ENCODE measurements around the gene HERPUD1. TPM values are rescaled to one million over a fixed set of nuclear protein-coding genes. Genes with fewer than 3 reads are reported as not detected.
A peak's percentile ranks its signal among the peaks of the same experiment; 100 is the strongest.
"Not testable (repeated sequence)": the region's sequence is repeated elsewhere in the genome, so short reads cannot be mapped to it uniquely, and the experiment has no call there.

HERPUD1 gene
- total RNA-seq, 1 experiment from 2014 or later = 27.1 TPM

DNA sequence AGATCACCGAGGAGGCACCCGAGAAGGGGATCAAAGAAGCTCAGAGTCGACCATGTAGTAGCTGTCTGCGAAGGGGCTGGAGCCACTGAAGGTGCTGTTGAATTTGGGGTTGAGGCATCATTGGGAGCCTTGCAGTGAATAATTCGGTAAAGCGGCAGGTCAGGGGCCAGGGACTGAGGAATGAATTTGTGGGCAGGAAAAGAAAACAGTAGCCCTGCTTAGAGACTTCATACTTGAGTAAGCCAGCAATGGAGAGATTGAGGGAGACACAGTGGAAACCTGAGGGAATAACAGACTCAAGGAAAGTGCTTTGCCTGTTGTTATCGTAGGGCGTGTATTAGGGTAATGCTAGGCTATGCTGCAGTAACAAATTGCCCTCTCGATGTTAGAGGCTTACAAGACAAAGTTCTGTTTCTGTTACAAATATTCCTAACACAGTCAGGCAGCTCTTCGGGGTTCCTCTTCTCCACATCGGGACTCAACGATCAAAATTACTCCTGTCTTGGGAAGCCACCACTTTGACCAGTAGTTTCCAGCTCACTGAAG lies 13.4 kb upstream of the HERPUD1 start:
- Histone ChIP-seq H3K4me3 (ENCODE audit: insufficient read depth, low read depth, low read length) (no peak overlapping the region), H3K36me3 (replicated peaks; ENCODE audit: control insufficient read depth, insufficient read depth, low read length) (no peaks in the 10 kb centered on the region), H3K27me3 (ENCODE audit: control insufficient read depth, insufficient read depth, low read length) (no peaks in the 10 kb centered on the region)
- no peak for DNase-seq

- Histone ChIP-seq H3K4me3 (ENCODE audit: insufficient read depth, low read depth, low read length) (no peak overlapping the region), H3K27me3 (ENCODE audit: control insufficient read depth, insufficient read depth, low read length) (no peaks in the 10 kb centered on the region), H3K36me3 (replicated peaks; ENCODE audit: control insufficient read depth, insufficient read depth, low read length) (no peaks in the 10 kb centered on the region)
- DNase-seq = no peak
Measured at GRCh38 chr16:56919099-56919800, 12.7 kb upstream of the HERPUD1 start.

- Histone ChIP-seq H3K36me3 (replicated peaks; ENCODE audit: control insufficient read depth, insufficient read depth, low read length) (no peaks in the 10 kb centered on the region), H3K27me3 (ENCODE audit: control insufficient read depth, insufficient read depth, low read length) (no peaks in the 10 kb centered on the region), H3K4me3 (ENCODE audit: insufficient read depth, low read depth, low read length) (no peak overlapping the region)
- no peak for DNase-seq
Measured at GRCh38 chr16:56921571-56921970, 10.4 kb upstream of the HERPUD1 start.

DNA sequence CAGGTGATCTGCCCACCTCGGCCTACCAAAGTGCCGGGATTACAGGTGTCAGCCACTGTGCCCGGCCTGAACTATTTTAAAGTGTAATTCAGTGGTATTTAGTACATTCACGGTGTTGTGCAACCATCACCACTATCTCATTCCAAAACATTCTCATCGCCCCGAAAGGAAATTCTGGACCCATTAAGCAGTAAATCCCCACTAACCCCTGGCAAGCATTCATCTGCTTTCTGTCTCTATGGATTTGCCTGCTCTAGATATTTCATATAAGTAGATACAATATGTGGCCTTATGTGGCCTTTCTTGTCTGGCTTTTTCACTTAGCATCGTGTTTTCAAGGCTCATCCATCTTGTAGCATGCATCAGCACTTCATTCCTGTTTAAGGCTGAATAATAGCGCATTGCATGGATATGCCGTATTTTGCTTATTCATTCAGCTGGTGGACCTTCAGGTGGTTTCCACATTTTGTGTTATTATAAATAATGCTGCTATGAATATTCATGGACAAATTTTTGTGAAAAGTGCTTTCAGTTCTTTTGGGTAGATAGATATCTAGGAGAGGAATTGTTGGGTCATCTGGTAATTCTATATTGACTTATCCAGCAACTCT lies 8.4 kb upstream of the HERPUD1 start:
- Histone ChIP-seq H3K27me3 (ENCODE audit: control insufficient read depth, insufficient read depth, low read length) (no peaks in the 10 kb centered on the region), H3K4me3 (ENCODE audit: insufficient read depth, low read depth, low read length) (no peak overlapping the region), H3K36me3 (replicated peaks; ENCODE audit: control insufficient read depth, insufficient read depth, low read length) (no peaks in the 10 kb centered on the region)
- no peak for DNase-seq

DNA sequence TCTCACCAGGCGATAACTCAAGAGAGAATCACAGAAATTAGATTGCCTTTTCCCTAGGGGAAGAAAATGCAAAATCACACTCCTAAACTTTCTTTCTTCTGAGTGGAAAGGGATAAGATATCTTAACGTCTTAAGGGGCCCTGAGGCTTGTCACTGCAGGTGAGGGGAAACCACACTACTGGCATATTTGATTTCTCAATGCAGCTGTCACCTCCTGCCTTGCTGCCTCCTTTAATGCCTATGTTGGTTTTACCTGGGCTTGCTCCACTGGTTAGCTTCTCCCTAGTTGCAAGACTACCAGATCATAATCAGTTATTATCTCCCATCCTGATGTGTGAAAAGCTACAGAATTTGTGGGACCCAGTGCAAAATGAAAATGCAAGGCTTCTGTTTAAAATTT lies 4.5 kb upstream of the HERPUD1 start:
- no peaks in the 10 kb centered on the region for H3K36me3 ChIP-seq (replicated peaks; ENCODE audit: control insufficient read depth, insufficient read depth, low read length)
- no peak for DNase-seq
- H3K4me3 ChIP-seq (ENCODE audit: insufficient read depth, low read depth, low read length) = no peak overlapping the region
- no peaks in the 10 kb centered on the region for H3K27me3 ChIP-seq (ENCODE audit: control insufficient read depth, insufficient read depth, low read length)

GRCh38 chr16:56929639-56930038 lies 2.3 kb upstream of the HERPUD1 start:
- Histone ChIP-seq H3K36me3 (replicated peaks; ENCODE audit: control insufficient read depth, insufficient read depth, low read length) (no peaks in the 10 kb centered on the region), H3K27me3 (ENCODE audit: control insufficient read depth, insufficient read depth, low read length) (no peaks in the 10 kb centered on the region), H3K4me3 (ENCODE audit: insufficient read depth, low read depth, low read length) (no peak overlapping the region)
- no peak for DNase-seq

DNA sequence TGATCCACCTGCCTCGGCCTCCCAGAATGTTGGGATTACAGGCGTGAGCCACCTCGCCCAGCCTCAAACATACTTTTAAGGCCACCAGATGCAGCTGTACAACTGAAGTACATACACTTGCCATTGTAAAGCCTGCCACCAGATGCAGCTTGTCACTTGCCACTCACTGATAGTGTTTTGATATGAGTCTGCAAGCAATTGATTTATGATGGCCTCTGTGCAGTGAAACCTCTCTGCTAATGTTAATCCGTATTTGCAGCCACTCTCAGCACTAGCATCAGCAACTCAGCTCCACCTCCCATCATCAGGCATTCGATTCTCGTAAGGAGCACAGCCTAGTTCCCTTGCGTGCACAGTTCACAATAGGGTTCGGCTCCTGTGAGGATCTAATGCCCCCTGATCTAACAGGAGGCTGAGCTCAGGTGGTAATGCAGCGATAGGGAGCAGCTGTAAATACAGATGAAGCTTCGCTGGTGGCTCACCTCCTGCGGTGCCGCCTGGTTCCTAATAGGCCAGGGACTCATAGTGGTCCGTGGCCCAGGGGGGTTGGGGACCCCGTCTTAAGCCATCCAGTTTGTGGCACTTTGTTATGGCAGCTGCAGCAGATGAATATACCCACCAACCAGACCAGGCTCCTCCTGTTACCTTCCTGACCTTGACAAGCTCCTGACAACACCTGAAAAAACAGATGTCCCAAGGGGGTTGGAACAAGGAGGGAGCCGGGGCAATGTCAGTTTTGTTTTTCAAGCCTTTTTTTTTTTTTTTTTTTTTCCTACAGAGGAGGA lies 1.3 kb upstream of the HERPUD1 start:
- Histone ChIP-seq H3K36me3 (replicated peaks; ENCODE audit: control insufficient read depth, insufficient read depth, low read length) (peaks cover 3% of the 10 kb centered on the region; the same call in 1 of the 2 replicates), H3K27me3 (ENCODE audit: control insufficient read depth, insufficient read depth, low read length) (no peaks in the 10 kb centered on the region), H3K4me3 (ENCODE audit: insufficient read depth, low read depth, low read length) (no peak overlapping the region)
- DNase-seq = no peak

- Histone ChIP-seq H3K27me3 (ENCODE audit: control insufficient read depth, insufficient read depth, low read length) (no peaks in the 10 kb centered on the region), H3K36me3 (replicated peaks; ENCODE audit: control insufficient read depth, insufficient read depth, low read length) (peaks cover 4% of the 10 kb centered on the region), H3K4me3 (ENCODE audit: insufficient read depth, low read depth, low read length) (peak overlapping the region; percentile 45)
- peak; percentile 57 for DNase-seq
Measured at GRCh38 chr16:56931271-56931891, 561 bp upstream of the HERPUD1 start.

DNA sequence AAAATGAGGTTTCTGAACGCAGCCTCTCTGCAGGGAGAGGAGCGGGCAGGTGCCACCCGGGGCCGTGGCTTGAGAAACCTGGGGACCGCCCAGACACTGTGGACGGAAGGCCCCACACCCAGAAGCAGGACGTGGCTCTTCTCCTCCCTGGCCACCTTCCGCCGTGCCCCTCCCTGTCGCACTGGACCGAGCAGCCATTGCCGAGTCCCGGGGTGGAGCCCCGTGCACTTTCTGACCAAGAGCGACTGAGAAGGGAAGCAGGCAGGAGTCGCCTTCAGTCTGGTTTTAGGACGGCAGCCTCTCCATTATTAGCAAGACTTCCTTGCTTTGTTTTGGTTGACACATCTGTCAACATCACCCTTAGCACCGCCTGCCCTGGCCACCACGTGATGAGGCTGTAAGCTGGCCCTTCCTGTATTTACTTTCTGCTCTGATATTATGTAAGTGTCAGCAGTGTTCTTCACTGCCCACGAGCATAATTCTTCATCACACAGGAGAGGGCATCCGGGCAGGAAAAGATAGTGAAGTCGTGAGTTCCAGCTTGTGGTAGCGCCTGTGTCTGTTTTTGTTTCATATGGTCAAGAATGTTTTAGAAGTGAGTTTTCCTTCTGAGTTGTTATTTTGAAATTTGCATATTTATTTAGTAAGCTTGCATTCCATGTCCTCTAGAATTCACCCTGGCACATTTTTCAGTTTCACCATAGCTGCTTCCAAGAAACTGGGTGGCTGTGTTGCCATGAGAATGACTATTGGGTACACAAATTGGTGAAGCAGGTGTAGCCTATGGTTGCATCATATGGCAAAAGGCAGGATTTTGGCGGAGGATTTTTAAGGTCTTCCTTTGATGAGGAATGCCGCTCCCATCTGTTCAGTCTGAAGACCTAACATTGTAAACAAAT lies 1.0 kb downstream of the HERPUD1 start:
- H3K4me3 ChIP-seq (ENCODE audit: insufficient read depth, low read depth, low read length) = peak overlapping the region; percentile 92

GRCh38 chr16:56933828-56934598 lies 2.1 kb downstream of the HERPUD1 start:
- no peak for DNase-seq
- no peaks in the 10 kb centered on the region for H3K27me3 ChIP-seq (ENCODE audit: control insufficient read depth, insufficient read depth, low read length)
- H3K4me3 ChIP-seq (ENCODE audit: insufficient read depth, low read depth, low read length) = no peak overlapping the region; the same call in 1 of the 2 replicates
- peaks cover 19% of the 10 kb centered on the region for H3K36me3 ChIP-seq (replicated peaks; ENCODE audit: control insufficient read depth, insufficient read depth, low read length)

More for the DNA sequence above, 1.0 kb downstream of the HERPUD1 start:
- Histone ChIP-seq H3K36me3 (replicated peaks; ENCODE audit: control insufficient read depth, insufficient read depth, low read length) (peaks cover 12% of the 10 kb centered on the region), H3K27me3 (ENCODE audit: control insufficient read depth, insufficient read depth, low read length) (no peaks in the 10 kb centered on the region)
- peak; percentile 64 for DNase-seq

DNA sequence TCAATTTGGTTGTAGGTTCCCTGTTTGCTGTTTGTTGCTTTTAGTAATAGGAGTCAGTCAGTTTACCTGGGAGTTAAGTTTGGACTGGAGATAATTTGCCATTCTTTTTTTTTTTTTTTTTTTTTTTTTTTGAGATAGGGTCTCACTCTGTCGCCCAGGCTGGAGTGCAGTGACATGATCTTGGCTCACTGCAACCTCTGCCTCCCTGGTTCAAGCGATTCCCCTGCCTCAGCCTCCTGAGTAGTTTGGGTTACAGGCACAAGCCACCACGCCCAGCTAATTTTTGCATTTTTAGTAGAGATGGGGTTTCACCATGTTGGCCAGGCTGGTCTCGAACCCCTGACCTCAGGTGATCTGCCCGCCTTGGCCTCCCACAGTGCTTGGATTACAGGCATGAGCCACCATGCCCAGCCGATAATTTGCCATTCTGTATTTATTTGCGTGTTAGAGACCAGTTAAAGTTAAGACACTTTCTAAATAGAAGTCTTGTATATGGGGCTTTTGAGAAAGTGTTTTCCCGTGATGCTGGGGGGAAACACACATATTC lies 2.7 kb downstream of the HERPUD1 start:
- H3K27me3 ChIP-seq (ENCODE audit: control insufficient read depth, insufficient read depth, low read length); H3K4me3 ChIP-seq (ENCODE audit: insufficient read depth, low read depth, low read length); DNase-seq: not testable (repeated sequence)
- H3K36me3 ChIP-seq (replicated peaks; ENCODE audit: control insufficient read depth, insufficient read depth, low read length) = peaks cover 20% of the 10 kb centered on the region

GRCh38 chr16:56935201-56935600 lies 3.3 kb downstream of the HERPUD1 start:
- DNase-seq = no peak
- H3K36me3 ChIP-seq (replicated peaks; ENCODE audit: control insufficient read depth, insufficient read depth, low read length) = peaks cover 26% of the 10 kb centered on the region
- H3K4me3 ChIP-seq (ENCODE audit: insufficient read depth, low read depth, low read length) = no peak overlapping the region
- H3K27me3 ChIP-seq (ENCODE audit: control insufficient read depth, insufficient read depth, low read length) = no peaks in the 10 kb centered on the region

DNA sequence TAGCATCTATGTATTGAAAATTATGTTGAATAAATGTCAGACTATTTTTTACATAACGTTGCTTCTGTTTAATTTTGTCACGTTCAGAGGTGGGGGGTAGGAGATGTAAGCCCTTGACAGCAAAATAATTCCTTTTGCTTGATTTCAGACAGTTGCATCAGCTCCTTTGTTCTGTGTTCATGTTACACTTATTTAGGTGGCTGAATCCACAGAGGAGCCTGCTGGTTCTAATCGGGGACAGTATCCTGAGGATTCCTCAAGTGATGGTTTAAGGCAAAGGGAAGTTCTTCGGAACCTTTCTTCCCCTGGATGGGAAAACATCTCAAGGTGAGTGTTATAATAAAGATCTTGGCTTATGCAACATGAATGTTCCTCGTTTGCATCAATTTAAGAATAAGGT lies 4.5 kb downstream of the HERPUD1 start:
- Histone ChIP-seq H3K36me3 (replicated peaks; ENCODE audit: control insufficient read depth, insufficient read depth, low read length) (peaks cover 32% of the 10 kb centered on the region), H3K4me3 (ENCODE audit: insufficient read depth, low read depth, low read length) (no peak overlapping the region), H3K27me3 (ENCODE audit: control insufficient read depth, insufficient read depth, low read length) (no peaks in the 10 kb centered on the region)

More for the DNA sequence above, 4.5 kb downstream of the HERPUD1 start:
- no peak for DNase-seq

Data from H7 (cell line).